HG02759 (cell line): ENCODE data around the gene VIL1.

ENCODE experiments used
- ATAC-seq: cut with Tn5 transposase; IDR thresholded peaks from one replicate; pipeline ENCODE4 v1.9.1; 2021; ENCODE audit warnings: mild to moderate bottlenecking, moderate library complexity; ENCODE audit not compliant: unreplicated experiment

The VIL1 gene

GRCh38 chr2:218435003-218435982 is 16.4 kb downstream of the VIL1 start:
- ATAC-seq = no peak

- no peak for ATAC-seq
These were observed 18.1 kb downstream of the VIL1 start for GRCh38 chr2:218436992-218437391.

- no peak for ATAC-seq
These were observed 19.0 kb downstream of the VIL1 start for GRCh38 chr2:218437969-218438368.

GRCh38 chr2:218438596-218438995 is 19.7 kb downstream of the VIL1 start:
- no peak for ATAC-seq

- no peak for ATAC-seq
These were observed 25.9 kb downstream of the VIL1 start for GRCh38 chr2:218444692-218445357.

GRCh38 chr2:218445602-218446001 is 26.7 kb downstream of the VIL1 start:
- no peak for ATAC-seq

GRCh38 chr2:218446547-218446946 is 27.6 kb downstream of the VIL1 start:
- no peak for ATAC-seq

- ATAC-seq = no peak
These were observed 28.1 kb downstream of the VIL1 start for GRCh38 chr2:218447072-218447471.

- no peak for ATAC-seq
These were observed 30.0 kb downstream of the VIL1 start for GRCh38 chr2:218448934-218449333.

GRCh38 chr2:218452079-218452478 is 33.2 kb downstream of the VIL1 start:
- no peak for ATAC-seq

GRCh38 chr2:218456849-218457248 is 37.9 kb downstream of the VIL1 start:
- ATAC-seq = no peak

- ATAC-seq = no peak
These were observed 39.7 kb downstream of the VIL1 start for GRCh38 chr2:218458598-218458997.

- ATAC-seq = no peak
These were observed 47.2 kb downstream of the VIL1 start for GRCh38 chr2:218465987-218466633.

GRCh38 chr2:218470448-218470847 is 51.5 kb downstream of the VIL1 start:
- ATAC-seq = no peak

- ATAC-seq = no peak
These were observed 52.1 kb downstream of the VIL1 start for GRCh38 chr2:218471036-218471435.

GRCh38 chr2:218471982-218472381 is 53.1 kb downstream of the VIL1 start:
- no peak for ATAC-seq

GRCh38 chr2:218472988-218473387 is 54.1 kb downstream of the VIL1 start:
- ATAC-seq = no peak

- no peak for ATAC-seq
These were observed 55.6 kb downstream of the VIL1 start for GRCh38 chr2:218474527-218474926.

GRCh38 chr2:218476676-218477075 is 57.8 kb downstream of the VIL1 start:
- no peak for ATAC-seq

GRCh38 chr2:218477247-218477646 is 58.3 kb downstream of the VIL1 start:
- ATAC-seq = no peak

GRCh38 chr2:218478544-218478943 is 59.6 kb downstream of the VIL1 start:
- no peak for ATAC-seq

- ATAC-seq = no peak
These were observed 60.7 kb downstream of the VIL1 start for GRCh38 chr2:218479595-218479994.
